ENCODE measurements around the gene SAMD4A. TPM values are rescaled to one million over a fixed set of nuclear protein-coding genes. Genes with fewer than 3 reads are reported as not detected.

The SAMD4A gene
- total RNA-seq, 2 donors from 2014 or later = 1.9 to 8.0 TPM

DNA sequence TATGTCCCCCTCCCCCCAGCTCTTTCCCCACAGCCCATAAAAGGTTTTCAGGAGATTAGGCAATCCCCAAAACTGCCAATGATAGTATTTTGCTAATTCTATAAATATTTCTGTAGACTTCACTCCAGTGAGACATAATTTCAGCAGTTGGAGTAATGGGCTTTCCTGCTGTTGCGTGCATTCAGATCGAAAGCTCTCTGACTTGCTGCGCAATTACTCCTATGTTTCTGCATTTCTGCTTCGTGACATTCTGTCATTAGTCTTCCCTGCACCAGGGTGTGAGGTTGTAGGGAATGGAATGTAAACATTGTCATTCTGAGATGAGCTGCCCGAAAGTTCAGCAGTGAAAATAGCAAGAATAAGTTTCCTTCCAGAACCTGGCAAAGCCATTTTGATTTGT lies 58.2 kb downstream of the SAMD4A start:
- no peak overlapping the region for H3K27ac Mint-ChIP-seq
- peaks cover 33% of the 10 kb centered on the region for H3K4me1 Mint-ChIP-seq
- H3K4me3 Mint-ChIP-seq = no peak overlapping the region

DNA sequence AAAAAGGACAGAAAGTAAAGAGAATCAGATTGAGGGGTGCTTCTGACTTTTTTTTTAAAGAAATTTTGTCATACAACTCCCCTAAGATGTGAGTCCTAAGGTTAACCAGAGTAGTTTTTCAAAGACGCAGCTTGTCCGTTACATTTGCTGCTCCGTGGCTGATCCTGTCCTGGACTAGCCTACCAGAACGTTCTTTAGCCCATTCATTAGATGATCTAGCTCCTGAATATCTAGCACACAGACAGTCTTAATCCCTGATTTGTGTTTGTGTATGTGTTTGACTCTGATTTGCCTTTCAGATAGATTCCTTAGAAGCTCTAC lies 60.3 kb downstream of the SAMD4A start:
- peaks cover 33% of the 10 kb centered on the region for H3K4me1 Mint-ChIP-seq
- H3K36me3 ChIP-seq (ENCODE audit: control insufficient read depth, insufficient read depth, low read length) = no peaks in the 10 kb centered on the region
- H3K9ac ChIP-seq (ENCODE audit: extremely low read depth, low read length, poor library complexity, severe bottlenecking) = no peak overlapping the region
- H3K36me3 Mint-ChIP-seq (ENCODE audit: low read depth) = no peaks in the 10 kb centered on the region
- H3K27me3 ChIP-seq (ENCODE audit: control insufficient read depth, insufficient read depth, low read length, poor library complexity, severe bottlenecking) = no peaks in the 10 kb centered on the region
- H3K27me3 Mint-ChIP-seq (ENCODE audit: insufficient read depth) = peaks cover 3% of the 10 kb centered on the region
- peaks cover 3% of the 10 kb centered on the region for H3K9me3 ChIP-seq (ENCODE audit: control insufficient read depth, low read length)
- peak overlapping the region; percentile 55 for H3K27ac ChIP-seq (ENCODE audit: low read depth, low read length)
- H3K4me1 ChIP-seq (ENCODE audit: control insufficient read depth, insufficient read depth, low read length) = peaks cover 5% of the 10 kb centered on the region
- H3K27ac Mint-ChIP-seq = peak overlapping the region; percentile 13
- DNase-seq = no peak
- H3K9me3 Mint-ChIP-seq = no peaks in the 10 kb centered on the region
- 77 to 83% methylated on average over 4 of the region's 4 CpGs for WGBS, 2 experiments (ENCODE audit: insufficient coverage in 1 of 2, insufficient read length in 1 of 2)
- H3K4me3 Mint-ChIP-seq = no peak overlapping the region
- no peak overlapping the region for H3K4me3 ChIP-seq (ENCODE audit: low read length)
- TF ChIP-seq CTCF (conservative IDR thresholded peaks at IDR 0.05) = no peak

More for the DNA sequence above, 58.2 kb downstream of the SAMD4A start:
- H3K27me3 ChIP-seq (ENCODE audit: control insufficient read depth, insufficient read depth, low read length, poor library complexity, severe bottlenecking) = no peaks in the 10 kb centered on the region
- WGBS, 2 experiments (ENCODE audit: insufficient coverage in 1 of 2, insufficient read length in 1 of 2) = 60 to 64% methylated on average over 5 of the region's 5 CpGs
- H3K9me3 Mint-ChIP-seq = peaks cover 3% of the 10 kb centered on the region
- no peak overlapping the region for H3K4me3 ChIP-seq (ENCODE audit: low read length)
- no peak overlapping the region for H3K27ac ChIP-seq (ENCODE audit: low read depth, low read length)
- peaks cover 3% of the 10 kb centered on the region for H3K27me3 Mint-ChIP-seq (ENCODE audit: insufficient read depth)
- H3K36me3 ChIP-seq (ENCODE audit: control insufficient read depth, insufficient read depth, low read length) = no peaks in the 10 kb centered on the region
- H3K9me3 ChIP-seq (ENCODE audit: control insufficient read depth, low read length) = no peaks in the 10 kb centered on the region
- H3K9ac ChIP-seq (ENCODE audit: extremely low read depth, low read length, poor library complexity, severe bottlenecking) = no peak overlapping the region
- no peaks in the 10 kb centered on the region for H3K36me3 Mint-ChIP-seq (ENCODE audit: low read depth)
- H3K4me1 ChIP-seq (ENCODE audit: control insufficient read depth, insufficient read depth, low read length) = peaks cover 5% of the 10 kb centered on the region
- no peak for TF ChIP-seq CTCF (conservative IDR thresholded peaks at IDR 0.05)
- DNase-seq = no peak

GRCh38 chr14:54627540-54628363 lies 60.8 kb downstream of the SAMD4A start:
- H3K4me3 Mint-ChIP-seq = no peak overlapping the region
- no peaks in the 10 kb centered on the region for H3K36me3 Mint-ChIP-seq (ENCODE audit: low read depth)
- 79% methylated on average over 9 to 13 of the region's 13 CpGs for WGBS, 2 experiments (ENCODE audit: insufficient coverage in 1 of 2, insufficient read length in 1 of 2)
- TF ChIP-seq CTCF (conservative IDR thresholded peaks at IDR 0.05) = no peak
- H3K27me3 ChIP-seq (ENCODE audit: control insufficient read depth, insufficient read depth, low read length, poor library complexity, severe bottlenecking) = no peaks in the 10 kb centered on the region
- no peak for DNase-seq
- peak overlapping the region; percentile 13 for H3K27ac Mint-ChIP-seq
- H3K9me3 ChIP-seq (ENCODE audit: control insufficient read depth, low read length) = peaks cover 3% of the 10 kb centered on the region
- peaks cover 3% of the 10 kb centered on the region for H3K27me3 Mint-ChIP-seq (ENCODE audit: insufficient read depth)
- H3K4me1 ChIP-seq (ENCODE audit: control insufficient read depth, insufficient read depth, low read length) = peaks cover 5% of the 10 kb centered on the region
- no peaks in the 10 kb centered on the region for H3K36me3 ChIP-seq (ENCODE audit: control insufficient read depth, insufficient read depth, low read length)
- peaks cover 33% of the 10 kb centered on the region for H3K4me1 Mint-ChIP-seq
- no peak overlapping the region for H3K4me3 ChIP-seq (ENCODE audit: low read length)
- H3K9me3 Mint-ChIP-seq = peaks cover 4% of the 10 kb centered on the region
- peak overlapping the region; percentile 55 for H3K27ac ChIP-seq (ENCODE audit: low read depth, low read length)
- no peak overlapping the region for H3K9ac ChIP-seq (ENCODE audit: extremely low read depth, low read length, poor library complexity, severe bottlenecking)
